Choroid plexus epithelial cell (primary cell): ENCODE measurements around the gene ERC2.

ENCODE experiments used
- DNase-seq: peaks from one replicate; pipeline ENCODE4 v3.0.0-alpha.2; 2010; ENCODE audit warnings: low read depth
- H3K4me3 ChIP-seq: 2 replicates; pipeline ENCODE4 v1.5.1; 2011; ENCODE audit warnings: low read depth, mild to moderate bottlenecking, control low read depth, low read length, moderate library complexity
- CTCF ChIP-seq: conservative IDR thresholded peaks from 2 replicates; pipeline ENCODE4 v1.5.1; 2011; ENCODE audit warnings: low read depth, mild to moderate bottlenecking, control low read depth, inconsistent platforms, low read length, moderate library complexity

Gene ERC2

DNA sequence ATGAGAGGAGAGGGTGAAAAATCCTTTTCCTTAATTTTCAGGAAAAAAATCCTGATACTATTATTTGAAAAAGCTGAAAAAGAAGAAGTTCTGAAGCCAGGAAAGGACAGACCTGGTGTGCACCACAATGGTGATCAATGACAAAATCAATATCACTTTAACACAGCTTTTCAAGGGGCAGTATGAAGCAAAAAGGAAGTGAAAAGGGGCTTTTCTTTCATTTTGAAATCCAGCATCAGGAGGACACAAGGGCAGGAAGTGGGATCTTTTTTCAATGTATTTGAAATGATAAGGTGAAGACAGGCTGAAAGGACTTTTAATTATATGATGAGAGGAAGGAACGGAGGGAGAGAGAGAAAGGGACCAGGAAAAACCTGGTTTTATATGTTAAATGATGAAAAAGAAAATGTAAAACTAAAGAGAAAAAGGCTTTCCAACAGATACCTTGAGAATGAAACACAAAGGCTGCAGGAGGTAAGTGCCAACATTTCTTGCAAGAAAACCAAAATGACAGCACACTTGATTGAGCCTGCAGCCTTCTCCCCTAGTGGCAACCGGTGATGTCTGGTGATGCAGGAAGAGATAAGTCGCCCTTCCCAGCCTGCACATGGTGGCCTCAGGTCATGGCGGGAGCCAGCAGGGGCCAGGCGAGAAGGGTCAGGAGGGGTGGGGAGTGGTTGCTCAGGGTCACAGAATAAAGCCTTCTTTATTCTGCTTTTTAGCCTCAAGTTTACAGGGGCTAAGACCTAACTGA is 744.4 kb downstream of the ERC2 start:
- no peak for DNase-seq
- TF ChIP-seq CTCF: no peak
- H3K4me3 ChIP-seq: no peak overlapping the region

DNA sequence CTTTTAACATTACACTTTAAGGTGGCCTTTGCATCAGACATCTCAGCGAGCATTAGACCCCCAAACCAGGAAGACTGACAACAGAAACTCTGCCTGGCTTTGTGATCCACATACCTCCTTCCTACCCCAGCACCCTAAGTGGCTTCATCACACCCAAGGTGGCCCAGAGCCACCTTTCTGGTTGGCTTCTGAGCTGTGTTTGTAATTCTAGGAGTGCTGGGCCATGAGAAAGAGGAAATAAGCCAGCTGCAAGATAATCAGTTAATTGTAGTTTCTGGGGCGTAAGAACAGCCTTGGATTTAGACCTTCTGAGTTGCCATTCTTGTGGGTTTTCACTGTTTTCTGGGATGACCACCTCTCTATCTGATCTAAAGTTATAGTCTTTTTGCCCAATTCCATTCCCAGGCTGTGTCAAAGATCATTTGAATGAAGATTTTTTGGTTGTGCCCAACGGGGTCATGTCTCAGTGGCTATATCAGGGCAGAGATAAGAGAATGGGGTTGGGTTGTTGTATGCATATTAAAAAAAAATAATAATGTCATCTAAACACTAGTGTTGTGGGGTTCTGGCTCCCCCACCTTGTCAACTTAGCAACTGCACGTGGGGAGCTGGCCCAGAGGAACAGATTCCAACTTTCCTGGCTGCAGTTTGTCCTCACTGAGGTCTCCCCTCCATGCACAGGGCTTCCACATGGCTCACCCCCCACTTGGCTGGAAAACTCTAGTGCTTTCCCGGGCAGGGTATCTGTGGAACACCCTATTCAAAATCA is 746.4 kb downstream of the ERC2 start:
- DNase-seq: peak; percentile 66
- peak; percentile 85 for TF ChIP-seq CTCF

GRCh38 chr3:55720614-55721013 is 747.7 kb downstream of the ERC2 start:
- DNase-seq: peak; percentile 85
- peak; percentile 66 for TF ChIP-seq CTCF

More for the DNA sequence above, 746.4 kb downstream of the ERC2 start:
- no peak overlapping the region for H3K4me3 ChIP-seq

GRCh38 chr3:55719508-55719907 is 748.8 kb downstream of the ERC2 start:
- no peak overlapping the region for H3K4me3 ChIP-seq
- no peak for TF ChIP-seq CTCF
- DNase-seq: no peak

More at GRCh38 chr3:55720614-55721013, 747.7 kb downstream of the ERC2 start:
- no peak overlapping the region for H3K4me3 ChIP-seq

- DNase-seq: no peak
- no peak for TF ChIP-seq CTCF
- no peak overlapping the region for H3K4me3 ChIP-seq
Measured at GRCh38 chr3:55719006-55719405, 749.3 kb downstream of the ERC2 start.

DNA sequence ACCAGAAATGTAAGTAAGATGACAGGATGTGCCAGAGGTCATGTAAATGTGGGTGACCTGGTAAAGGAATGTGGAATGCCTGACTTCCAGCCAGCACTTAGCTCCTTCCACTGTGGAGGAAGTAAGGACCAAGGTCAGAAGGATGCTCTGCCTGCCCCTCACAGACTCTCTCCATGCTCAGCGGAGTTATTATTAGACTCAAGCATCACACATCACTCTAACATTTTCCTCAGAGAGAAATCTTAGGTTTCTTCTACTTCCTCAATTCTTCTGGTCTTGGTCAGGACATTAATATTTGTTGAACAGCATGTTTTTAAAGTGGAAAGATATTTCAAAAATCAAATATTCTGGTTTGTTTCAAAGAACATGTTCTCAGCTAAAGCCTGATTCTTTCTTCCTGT is 749.7 kb downstream of the ERC2 start:
- H3K4me3 ChIP-seq: no peak overlapping the region
- no peak for TF ChIP-seq CTCF
- DNase-seq: peak; percentile 80
